NCI-H128 (cell line): Measurements from ENCODE around the gene FOXP1.

ENCODE experiments used
- DNase-seq: peaks from one replicate; lab custom pipeline; 2025; ENCODE audit not compliant: unreplicated experiment; lab: John Stamatoyannopoulos, UW

The FOXP1 gene

DNA sequence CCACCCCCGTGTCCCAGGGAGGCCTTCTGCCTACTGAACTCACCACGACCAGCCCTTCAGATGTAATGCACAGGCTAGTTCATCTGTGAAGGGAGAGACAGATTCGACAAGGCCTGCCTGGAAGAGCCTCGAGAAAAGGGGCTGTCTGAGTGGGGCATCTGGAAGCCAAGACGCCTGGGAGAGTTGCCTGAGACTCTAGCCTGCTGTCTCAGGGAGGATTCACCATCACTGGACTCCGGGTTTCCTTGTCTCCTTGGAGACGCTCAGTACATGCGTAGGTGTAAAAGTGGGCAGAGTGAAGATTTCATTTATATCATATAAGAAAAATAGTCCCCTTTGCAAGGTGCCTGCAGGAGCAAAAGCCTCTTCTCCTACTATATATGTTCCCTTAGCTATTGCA, 468.9 kb downstream of the FOXP1 start:
- no peak for DNase-seq

DNA sequence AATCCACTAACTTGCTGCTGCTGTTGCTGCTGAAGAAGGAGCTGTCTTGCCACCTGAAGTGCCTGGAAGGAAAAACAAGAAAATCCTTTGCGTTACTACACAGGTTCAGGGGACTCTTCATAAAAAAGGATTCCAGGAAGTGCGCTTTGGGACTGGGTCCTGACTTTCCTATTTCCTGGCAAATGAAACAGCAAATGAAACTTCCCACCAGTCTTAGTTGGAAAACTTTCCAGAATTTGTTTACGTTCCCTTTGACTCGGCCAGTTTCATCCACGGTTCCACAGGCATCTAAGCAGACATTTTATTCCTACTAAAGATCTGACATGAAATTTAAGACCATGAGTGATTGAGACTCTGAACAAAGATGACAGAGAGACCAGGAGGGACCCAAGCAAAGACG, 471.0 kb downstream of the FOXP1 start:
- no peak for DNase-seq

DNA sequence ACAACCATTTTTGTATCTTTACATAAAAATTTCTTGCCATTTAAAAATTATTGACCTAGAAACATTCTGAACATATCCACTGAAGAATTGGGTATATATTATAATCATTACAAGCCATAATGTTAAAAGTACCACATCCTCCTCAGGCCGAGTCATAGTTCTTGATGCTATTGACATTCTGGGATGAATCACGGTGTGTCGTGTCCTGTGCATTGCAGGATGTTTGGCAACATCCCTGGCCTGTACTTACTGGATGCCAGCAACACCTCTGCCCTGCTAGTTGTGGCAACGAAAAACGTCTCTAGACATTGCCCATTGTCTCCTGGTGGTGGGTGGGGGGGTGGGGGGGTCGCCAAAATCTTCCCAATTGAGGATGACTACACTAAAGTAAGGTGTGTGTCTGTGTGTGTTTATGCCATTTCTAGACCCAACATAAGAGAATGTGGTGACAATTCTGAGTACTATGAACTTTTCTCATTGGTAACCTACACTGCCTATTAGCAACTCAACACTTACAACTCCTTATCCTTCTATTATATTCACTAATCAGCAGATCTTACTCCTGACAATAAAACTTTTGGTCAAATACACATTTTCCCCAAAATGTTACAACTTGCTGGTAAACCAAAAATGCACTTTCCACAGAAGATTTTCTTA, 471.6 kb downstream of the FOXP1 start:
- no peak for DNase-seq

GRCh38 chr3:71110385-71111222, 472.9 kb downstream of the FOXP1 start:
- no peak for DNase-seq

- no peak for DNase-seq
These were observed 473.6 kb downstream of the FOXP1 start for GRCh38 chr3:71109977-71110285.

DNA sequence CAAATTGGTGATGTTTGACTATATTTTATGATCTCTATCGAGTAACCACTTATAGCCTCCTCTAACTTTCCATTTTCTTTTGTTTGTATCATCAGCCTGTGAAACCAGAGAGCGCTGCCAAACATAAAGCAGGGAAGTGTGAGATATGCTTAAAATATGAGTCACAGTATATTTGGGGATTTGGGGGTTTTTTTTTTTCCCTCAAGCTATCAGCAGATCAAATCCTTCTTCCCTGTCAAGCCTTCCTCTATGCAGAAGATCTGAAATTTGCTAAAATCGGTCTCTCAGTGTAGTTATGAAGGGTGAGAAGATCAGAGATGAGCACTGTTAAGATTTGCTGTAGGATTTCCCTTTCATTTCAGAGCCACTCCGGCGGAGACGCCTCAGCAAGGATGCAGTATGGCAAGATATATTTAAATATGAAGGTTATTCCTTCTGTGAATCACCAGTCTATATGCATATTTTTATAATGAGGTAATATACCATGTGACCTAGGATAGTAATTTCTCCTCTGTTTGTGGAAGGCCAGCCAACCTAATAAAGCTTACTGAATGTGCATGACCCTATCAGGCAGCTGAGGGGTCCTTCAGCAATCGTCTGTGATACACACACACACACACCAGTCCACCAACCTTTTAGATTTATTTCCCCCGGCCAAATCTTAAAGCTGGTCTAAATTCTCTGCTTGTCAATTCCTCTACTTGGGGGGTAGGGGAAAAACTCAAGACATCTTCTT, 474.1 kb downstream of the FOXP1 start:
- DNase-seq, result no peak

DNA sequence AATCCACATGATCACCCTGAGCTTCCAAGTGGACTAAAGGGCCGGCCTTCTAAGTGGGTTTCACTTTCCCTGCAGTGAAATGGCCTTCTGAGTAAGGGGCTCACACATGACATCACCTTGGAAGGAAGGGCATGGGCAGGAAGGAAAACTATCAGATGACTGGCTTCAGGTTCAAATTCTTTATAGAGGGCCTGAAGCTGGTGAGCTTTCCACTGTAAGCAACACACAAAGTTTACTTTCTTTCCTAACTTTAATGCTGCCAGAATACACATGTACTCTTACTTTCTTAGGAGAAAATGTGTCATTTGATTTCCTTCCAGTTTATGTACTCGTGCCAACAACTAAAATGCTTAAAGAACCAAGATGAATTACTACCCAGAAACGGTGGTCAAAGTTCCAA, 475.6 kb downstream of the FOXP1 start:
- DNase-seq, result no peak

DNA sequence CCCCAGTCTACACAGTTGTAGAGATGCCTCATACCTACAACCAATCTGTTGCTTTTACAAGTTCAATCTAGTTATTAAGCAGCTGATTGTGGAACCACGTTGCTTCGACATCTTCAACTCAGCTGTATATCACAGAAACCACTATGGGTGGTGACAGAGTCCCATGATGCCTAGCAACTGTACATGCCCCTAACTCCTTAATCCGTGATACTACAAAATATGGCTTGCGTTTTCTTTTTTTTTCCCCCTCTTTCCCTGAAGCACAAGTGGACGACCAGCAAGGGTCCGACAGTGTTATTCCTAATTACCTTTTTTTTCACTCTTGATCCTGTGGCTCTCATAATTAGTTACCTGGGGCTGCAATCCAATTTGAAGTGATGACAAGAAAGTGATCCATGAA, 478.6 kb downstream of the FOXP1 start:
- DNase-seq, result no peak

- DNase-seq, result no peak
These were observed 479.0 kb downstream of the FOXP1 start for GRCh38 chr3:71104556-71104955.

DNA sequence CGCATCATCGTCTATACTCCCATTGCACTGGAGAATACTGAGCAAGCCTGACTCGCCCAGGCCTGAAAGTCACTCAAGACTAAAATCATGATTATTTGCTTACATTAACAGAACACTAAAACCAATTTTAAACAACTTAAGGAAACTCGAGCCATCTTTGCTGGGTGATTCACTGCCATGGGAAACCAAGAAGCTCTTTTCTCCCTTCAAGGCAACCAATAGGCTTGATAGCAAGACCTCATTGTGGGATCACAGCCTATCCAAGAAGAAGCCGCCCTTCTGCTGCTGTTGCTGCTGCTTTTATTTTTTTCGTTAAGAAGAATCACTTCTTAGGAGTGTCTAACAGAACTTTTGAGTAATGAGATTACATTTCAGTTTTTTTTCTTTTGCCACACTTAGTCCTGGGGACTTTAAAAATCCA, 479.4 kb downstream of the FOXP1 start:
- no peak for DNase-seq

GRCh38 chr3:71103430-71103921, 480.1 kb downstream of the FOXP1 start:
- DNase-seq, result no peak

DNA sequence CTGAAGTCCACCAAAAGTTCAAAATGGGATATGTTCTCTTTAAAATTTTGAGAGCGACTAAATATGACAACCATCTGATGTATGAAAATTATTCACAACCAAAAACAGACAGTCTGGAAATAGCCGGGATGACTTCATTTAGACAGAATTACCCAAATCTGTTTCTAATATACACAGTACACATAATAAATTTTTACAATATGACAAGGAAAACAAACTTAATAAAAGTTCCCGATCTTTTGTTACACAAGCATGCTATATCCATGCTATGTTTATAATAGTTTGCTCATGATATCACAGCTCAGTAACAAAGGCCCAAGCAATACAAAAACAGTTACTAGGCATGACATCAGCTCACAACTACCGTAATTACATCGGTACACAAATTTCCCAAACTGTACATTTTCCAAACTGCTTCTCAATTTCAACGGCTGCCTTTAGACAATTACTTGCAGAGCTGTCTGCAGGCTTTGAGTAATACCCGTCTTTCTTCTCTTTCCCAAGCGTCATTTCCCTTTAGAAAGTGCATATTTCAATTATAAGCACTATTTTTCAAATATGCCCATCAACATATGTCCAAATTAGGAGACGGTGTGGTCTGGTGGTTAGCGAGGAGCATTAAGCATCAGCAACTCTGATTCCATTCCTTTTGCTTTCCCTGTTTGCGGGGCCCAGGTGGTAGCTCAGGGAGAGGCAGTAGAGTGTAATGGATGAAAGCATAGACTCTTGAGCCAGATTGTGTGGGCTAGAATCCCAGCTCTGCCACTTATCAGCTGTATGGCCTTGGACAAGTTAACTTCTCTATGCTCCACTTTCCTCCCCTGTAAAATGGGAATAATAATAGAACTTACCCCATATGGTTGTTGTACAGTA, 481.2 kb downstream of the FOXP1 start:
- DNase-seq, result no peak

DNA sequence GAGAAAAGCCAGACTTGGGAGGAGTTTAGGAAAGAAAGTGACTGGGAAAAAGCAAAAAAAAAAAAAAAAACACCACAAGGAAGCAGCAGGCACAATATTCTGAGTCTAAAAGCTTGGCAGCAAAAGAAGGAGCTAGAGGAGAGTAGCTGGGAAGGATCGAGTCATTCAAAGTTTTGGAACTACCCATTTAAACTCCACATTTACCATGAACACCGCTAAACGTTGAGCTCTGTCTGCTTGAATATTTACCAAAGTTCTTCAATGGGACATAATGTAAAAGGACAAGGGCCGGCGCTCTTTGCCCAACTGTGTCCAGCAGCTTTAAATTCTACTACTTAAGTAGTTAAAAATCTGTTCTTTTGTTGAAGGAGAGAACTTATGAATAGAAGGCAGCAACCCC, 481.9 kb downstream of the FOXP1 start:
- DNase-seq, result no peak

- no peak for DNase-seq
These were observed 482.5 kb downstream of the FOXP1 start for GRCh38 chr3:71101014-71101413.

- DNase-seq, result no peak
These were observed 483.4 kb downstream of the FOXP1 start for GRCh38 chr3:71099997-71100719.

GRCh38 chr3:71097557-71097956, 486.0 kb downstream of the FOXP1 start:
- no peak for DNase-seq

- DNase-seq, result no peak
These were observed 487.8 kb downstream of the FOXP1 start for GRCh38 chr3:71095511-71096291.

GRCh38 chr3:71094658-71095209, 488.8 kb downstream of the FOXP1 start:
- no peak for DNase-seq

DNA sequence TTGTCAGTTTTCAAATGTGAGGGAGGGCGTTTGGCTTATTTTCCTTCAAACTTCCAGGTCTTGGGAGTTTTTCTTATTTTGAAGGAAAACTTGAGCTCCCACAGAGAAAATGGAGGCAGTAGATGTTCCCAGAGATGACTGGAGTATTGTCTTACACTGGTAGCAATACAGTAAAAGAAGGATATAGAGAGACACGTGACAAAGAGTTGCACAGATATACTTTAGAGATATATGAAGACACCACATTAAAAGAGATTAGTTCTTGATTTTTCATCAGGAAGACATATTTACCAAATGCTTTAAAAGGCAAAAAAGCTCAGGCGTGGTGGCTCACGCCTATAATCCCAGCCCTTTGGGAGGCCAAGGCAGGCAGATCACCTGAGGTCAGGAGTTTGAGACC, 490.9 kb downstream of the FOXP1 start:
- no peak for DNase-seq
